ENCODE results near the gene FCRL1.

The FCRL1 gene

DNA sequence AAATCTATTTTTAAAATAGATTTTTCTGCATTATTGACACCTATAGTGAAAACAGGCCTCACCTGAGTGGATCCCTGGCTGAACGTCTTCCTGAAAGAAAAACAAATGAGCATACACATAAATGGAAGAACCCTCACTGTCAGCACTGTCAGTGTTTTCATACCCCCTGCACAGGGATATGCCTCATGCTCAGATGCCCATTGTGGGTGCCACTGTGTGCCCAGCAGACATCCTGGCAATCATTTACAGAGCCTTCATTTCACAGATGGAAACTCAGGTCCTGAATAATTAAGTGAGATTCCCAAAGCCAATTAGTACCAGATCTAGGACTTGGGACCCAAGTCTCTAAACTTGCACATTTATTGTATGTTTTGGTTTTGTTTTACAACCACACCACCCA lies 19.9 kb downstream of the FCRL1 start:
- DNase-seq (ENCODE audit: low read depth), result no peak

DNA sequence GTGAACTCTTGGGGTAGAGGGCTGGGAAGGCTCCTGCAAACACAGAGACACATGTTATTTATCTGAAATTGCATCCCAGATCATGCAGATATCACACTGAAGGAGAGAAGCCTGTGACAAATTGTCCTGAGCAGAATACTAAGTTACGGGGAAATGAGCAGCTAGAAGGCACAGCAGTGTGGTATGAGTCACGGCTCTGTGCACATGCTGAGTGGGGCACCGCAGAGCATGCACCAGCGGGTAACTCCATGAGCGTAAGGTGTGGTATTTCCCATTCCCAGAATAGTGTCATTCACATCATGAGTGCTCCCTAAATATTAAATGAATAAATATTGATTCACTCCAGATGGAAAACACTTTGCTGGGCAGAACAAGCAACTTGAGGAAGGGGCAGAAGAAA lies 21.7 kb downstream of the FCRL1 start:
- DNase-seq (ENCODE audit: low read depth), result no peak

DNA sequence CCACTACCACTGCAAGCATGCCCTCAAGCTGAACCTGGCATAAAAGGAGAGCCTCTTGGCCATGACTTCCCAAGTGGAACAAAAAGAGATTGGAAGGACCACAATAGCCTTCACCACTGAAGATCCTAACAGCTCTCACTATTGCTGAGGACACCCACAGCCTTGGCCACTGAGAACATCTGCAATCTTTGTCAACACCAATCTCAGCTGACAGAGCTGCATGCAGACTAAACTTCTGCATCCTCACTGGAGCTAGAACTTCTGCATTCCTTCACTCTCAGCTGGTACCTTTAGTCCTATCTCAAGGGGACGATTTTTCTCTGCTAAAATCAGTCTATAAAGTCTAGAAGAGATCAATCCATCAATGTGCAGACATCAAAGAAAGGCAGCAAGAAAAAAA lies 34.7 kb downstream of the FCRL1 start:
- DNase-seq (ENCODE audit: low read depth), result no peak

DNA sequence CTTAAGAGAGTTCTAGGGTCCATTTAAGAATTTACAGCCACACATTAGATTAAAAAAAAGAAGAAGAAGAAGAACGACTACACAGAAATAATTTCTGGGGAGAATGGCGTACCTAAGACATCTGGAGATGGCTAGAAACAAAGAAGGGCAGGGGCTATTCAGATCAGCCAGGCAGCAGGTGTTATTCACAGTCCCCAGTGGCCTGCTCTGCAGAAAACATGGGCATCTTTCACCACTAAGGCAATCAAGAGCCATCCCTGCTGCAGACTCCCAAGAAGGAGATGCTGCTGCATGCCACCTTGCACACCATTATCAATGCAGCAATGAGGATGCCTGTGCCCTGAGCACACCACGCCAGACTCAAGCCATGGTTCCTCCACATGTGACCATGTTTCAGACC lies 35.1 kb downstream of the FCRL1 start:
- no peak for DNase-seq (ENCODE audit: low read depth)

DNA sequence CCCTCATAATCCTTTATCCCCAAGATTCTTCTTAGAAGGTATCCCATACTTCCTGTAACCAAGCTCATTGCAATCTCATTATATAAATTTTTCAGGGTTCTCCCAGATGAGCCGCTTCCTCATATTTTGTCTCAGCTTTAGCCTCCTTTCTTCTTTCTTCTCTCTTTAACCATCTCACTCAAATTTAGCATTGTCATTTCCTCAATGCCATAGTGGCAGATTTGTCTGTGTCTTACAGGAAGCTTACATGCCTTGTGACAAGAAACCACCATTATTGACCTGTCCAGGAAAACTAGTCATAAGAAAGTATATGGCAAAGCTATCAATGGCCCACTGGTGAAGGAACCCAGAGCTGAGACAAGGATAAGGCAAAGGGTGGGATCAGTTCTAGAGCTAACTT lies 37.0 kb downstream of the FCRL1 start:
- DNase-seq (ENCODE audit: low read depth), result no peak

- no peak for DNase-seq (ENCODE audit: low read depth)
These were observed 38.9 kb downstream of the FCRL1 start for GRCh38 chr1:157781048-157781447.

GRCh38 chr1:157776971-157777391 lies 42.9 kb downstream of the FCRL1 start, which contains the start of gene FCRL2:
FCRL2 (minus strand) TSS chr1:157777132; CDS start chr1:157777073, 59 bp downstream.
- DNase-seq (ENCODE audit: low read depth), result no peak

- DNase-seq (ENCODE audit: low read depth), result no peak
These were observed 44.6 kb downstream of the FCRL1 start for GRCh38 chr1:157775101-157775870.

- no peak for DNase-seq (ENCODE audit: low read depth)
These were observed 45.5 kb downstream of the FCRL1 start for GRCh38 chr1:157774412-157774811.

DNA sequence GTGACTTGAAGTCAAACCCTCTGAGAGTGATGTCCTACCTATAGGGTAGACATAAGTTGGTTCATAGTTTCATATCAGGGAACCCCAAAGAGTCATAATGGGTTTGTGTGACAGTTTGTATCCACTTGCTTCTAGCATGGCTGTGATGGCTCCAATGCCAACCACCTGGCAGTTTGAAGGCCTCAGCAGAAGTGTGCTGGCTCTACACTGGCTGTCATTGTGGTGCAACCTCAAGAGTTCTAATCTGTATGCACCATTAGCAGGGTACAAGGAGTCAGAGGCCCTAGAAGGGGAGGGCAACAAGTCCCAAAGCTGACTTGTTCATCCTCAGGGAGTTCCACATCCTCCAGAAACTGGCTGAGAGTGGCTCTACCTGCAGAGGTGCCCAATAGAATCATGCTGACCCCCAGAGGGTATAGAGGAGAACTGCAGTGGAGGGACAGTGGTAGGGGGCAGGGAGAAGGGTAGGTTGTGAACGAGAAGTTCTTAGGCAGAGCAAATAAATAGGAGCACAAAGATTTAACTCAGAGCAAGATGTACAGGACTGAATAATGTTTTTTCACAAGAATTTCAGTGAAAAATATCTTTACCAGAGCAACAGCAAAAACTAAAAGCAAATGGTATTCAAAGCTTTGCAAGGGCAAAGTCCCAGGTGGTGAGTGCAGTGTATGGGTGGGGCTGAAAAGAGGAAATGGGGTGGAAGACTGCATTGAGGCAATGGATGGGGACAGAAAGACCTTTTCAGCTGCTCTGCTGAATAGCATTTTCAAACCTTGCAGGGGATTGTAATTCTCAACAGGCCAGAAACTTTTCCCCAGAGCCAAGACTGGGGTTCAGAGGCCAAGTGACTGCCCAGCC lies 46.2 kb downstream of the FCRL1 start:
- no peak for DNase-seq (ENCODE audit: low read depth)

GRCh38 chr1:157771661-157772425 lies 48.1 kb downstream of the FCRL1 start:
- no peak for DNase-seq (ENCODE audit: low read depth)

DNA sequence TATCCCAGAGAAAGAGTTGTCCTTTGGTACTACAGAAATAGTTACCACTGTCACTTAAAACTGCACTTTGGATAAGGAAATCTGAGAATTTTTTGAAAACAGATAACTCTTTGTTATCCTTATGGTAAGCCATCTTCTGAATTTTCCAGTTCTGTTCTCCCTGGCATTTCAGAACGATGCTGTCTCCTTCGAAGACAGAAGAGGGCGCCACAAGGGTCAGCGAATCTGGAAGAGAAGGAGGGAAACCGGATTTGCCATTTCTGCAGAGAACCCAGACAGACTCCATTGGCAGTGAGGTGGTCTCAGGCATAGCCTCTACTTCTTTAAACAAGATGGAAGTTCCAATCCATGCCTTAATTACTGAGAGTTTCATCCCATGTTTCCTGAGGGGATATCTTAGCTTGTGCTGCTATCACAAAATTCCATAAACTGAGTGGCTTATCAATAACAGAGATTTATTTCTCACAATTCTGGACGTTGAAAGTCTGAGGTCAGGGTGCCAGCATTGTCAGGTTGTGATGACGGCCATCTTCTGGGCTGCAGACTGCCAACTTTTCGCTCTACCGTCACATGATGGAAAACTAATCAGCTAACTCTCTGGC lies 49.4 kb downstream of the FCRL1 start:
- DNase-seq (ENCODE audit: low read depth), result no peak

GRCh38 chr1:157766792-157767191 lies 53.1 kb downstream of the FCRL1 start:
- no peak for DNase-seq (ENCODE audit: low read depth)

- DNase-seq (ENCODE audit: low read depth), result no peak
These were observed 61.9 kb downstream of the FCRL1 start for GRCh38 chr1:157758018-157758417.

GRCh38 chr1:157753611-157754010 lies 66.3 kb downstream of the FCRL1 start:
- no peak for DNase-seq (ENCODE audit: low read depth)

DNA sequence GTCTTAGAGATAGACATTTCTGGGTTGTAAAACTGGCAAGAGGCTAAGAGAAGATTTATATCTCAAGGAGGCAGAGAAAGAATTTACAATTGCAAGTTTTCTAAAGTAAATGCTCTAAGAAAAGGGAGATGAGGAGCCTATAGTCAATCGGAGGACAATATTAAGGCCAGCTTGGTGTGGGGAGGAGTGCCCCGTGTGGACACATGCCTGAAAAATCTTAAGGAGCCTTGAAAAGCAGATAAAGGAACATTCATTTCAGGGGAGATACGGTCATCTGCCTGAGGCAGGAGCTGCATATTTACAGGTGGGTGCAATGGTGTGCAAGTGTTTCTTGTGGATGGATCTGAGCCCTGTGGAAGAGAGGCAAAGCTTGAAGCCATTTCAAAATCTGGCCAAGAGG lies 68.6 kb downstream of the FCRL1 start:
- DNase-seq (ENCODE audit: low read depth), result no peak

DNA sequence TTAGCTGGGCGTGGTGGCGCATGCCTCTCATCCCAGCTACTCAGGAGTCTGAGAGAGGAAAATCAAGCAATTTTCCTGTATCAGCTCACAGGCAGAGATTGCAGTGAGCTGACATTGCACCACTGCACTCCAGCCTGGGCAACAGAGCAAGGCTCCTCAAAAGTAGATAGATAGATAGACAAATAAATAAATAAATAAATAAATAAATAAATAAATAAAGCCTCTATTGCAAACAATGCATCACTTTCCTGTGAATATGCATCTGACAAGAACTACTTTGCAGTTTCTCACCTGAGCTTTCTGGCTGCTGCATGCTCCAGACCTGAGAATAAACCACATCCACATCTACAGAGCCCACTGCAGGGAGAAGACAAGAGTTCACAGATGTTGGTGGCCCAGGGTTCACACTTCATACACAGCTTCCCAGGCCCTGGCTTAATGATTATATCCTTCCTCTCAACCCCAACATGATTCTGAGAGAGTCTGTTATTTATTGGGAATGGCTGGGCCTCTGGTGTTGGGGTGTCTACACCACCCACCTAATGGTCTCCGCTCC lies 71.6 kb downstream of the FCRL1 start:
- no peak for DNase-seq (ENCODE audit: low read depth)

Data from activated T-helper 1 cell treated with Interleukin-2 at 50 U/mL for 16 hours (primary cell).